Peyer's patch (tissue), 4 donors: ENCODE data around the gene MBTPS2.

ENCODE experiments used
- CTCF ChIP-seq, 6 experiments: fragments of 450-650 bp in 4 of 6; fragments of 200-600 bp in 2 of 6; sonication (generic) in 1 of 6; IDR thresholded peaks; one replicate each; pipeline ENCODE4 v1.5.1; 2017 to 2019; ENCODE audit warnings: antibody characterized with exemption in 6 of 6, mild to moderate bottlenecking in 3 of 6, moderate library complexity in 1 of 6
- POLR2A ChIP-seq, 2 donors: fragments of 450-650 bp; IDR thresholded peaks; one replicate each; pipeline ENCODE4 v1.5.1; 2017; ENCODE audit warnings: antibody characterized with exemption in 2 of 2, mild to moderate bottlenecking in 2 of 2, moderate library complexity in 2 of 2

GRCh38 chrX:21926116-21926515 is 86.7 kb downstream of the MBTPS2 start:
- TF ChIP-seq CTCF (IDR thresholded peaks at IDR 0.05) (no peak), POLR2A (IDR thresholded peaks at IDR 0.05) (no peak)
